Muscle of arm (tissue), 12 donors: ENCODE measurements around the gene AUTS2. TPM values are rescaled to one million over a fixed set of nuclear protein-coding genes. Genes with fewer than 3 reads are reported as not detected.
A peak's percentile ranks its signal among the peaks of the same experiment; 100 is the strongest.

Source experiments
- DNase-seq: peaks from one replicate; pipeline ENCODE4 v3.0.0-alpha.2; 2013
- polyA plus RNA-seq, 12 donors: library from polyadenylated mRNA; unstranded; fragments of 120-200 nt; gene quantifications; one replicate each; pipeline ENCODE4 v1.2.1, GENCODE V29; 2013; ENCODE audit not compliant: insufficient read length in 12 of 12

Gene AUTS2
- polyA plus RNA-seq, 12 donors = 60.0 to 182 (median 86.6) TPM

- no peak for DNase-seq
These were observed 458.1 kb downstream of the AUTS2 start for GRCh38 chr7:70056363-70056762.

- DNase-seq = no peak
These were observed 462.2 kb downstream of the AUTS2 start for GRCh38 chr7:70060298-70061068.

GRCh38 chr7:70063371-70063770 is 465.1 kb downstream of the AUTS2 start:
- no peak for DNase-seq

GRCh38 chr7:70063927-70064326 is 465.7 kb downstream of the AUTS2 start:
- DNase-seq = peak; percentile 61

- no peak for DNase-seq
These were observed 468.6 kb downstream of the AUTS2 start for GRCh38 chr7:70066844-70067243.

- DNase-seq = no peak
These were observed 470.3 kb downstream of the AUTS2 start for GRCh38 chr7:70068531-70068930.

- DNase-seq = no peak
These were observed 471.7 kb downstream of the AUTS2 start for GRCh38 chr7:70069977-70070376.

GRCh38 chr7:70071766-70072165 is 473.5 kb downstream of the AUTS2 start:
- DNase-seq = no peak

- DNase-seq = no peak
These were observed 473.9 kb downstream of the AUTS2 start for GRCh38 chr7:70072220-70072619.

GRCh38 chr7:70076325-70076724 is 478.1 kb downstream of the AUTS2 start:
- DNase-seq = no peak

- DNase-seq = peak; percentile 87
These were observed 483.9 kb downstream of the AUTS2 start for GRCh38 chr7:70082099-70082611.

- DNase-seq = no peak
These were observed 493.1 kb downstream of the AUTS2 start for GRCh38 chr7:70091362-70091761.

GRCh38 chr7:70092314-70093204 is 494.3 kb downstream of the AUTS2 start:
- DNase-seq = peak; percentile 84

GRCh38 chr7:70093205-70093904 is 495.1 kb downstream of the AUTS2 start:
- no peak for DNase-seq

- no peak for DNase-seq
These were observed 496.6 kb downstream of the AUTS2 start for GRCh38 chr7:70094831-70095230.

GRCh38 chr7:70097645-70098044 is 499.4 kb downstream of the AUTS2 start:
- DNase-seq = no peak

- no peak for DNase-seq
These were observed 499.9 kb downstream of the AUTS2 start for GRCh38 chr7:70098133-70098561.

- no peak for DNase-seq
These were observed 500.8 kb downstream of the AUTS2 start for GRCh38 chr7:70098905-70099672.

- no peak for DNase-seq
These were observed 506.0 kb downstream of the AUTS2 start for GRCh38 chr7:70104243-70104642.

- no peak for DNase-seq
These were observed 514.8 kb downstream of the AUTS2 start for GRCh38 chr7:70113078-70113477.

GRCh38 chr7:70113536-70113935 is 515.3 kb downstream of the AUTS2 start:
- no peak for DNase-seq
